ENCODE results near the gene PLA2G2D.

PLA2G2D gene

GRCh38 chr1:20083178-20083944 lies 36.0 kb downstream of the PLA2G2D start:
- FAIRE-seq: no peak

DNA sequence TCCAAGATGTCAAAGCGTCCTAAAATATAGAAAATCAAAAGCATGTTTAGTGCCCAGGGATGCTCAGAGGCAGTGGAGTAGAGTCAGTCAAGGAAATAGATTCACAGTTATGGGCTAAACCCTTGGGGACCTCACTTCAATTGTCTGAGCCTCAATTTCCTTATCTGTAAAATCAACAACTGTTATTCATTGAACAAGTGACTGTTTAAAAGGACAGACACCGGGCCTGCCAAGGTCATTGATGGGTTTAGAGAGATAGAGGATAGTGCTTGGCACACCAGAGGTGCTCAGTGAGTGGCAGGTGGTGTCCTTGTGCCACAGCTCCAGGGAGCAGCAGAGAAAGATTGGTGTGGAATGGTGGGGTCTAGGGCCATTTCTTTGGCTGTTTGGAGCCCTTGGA lies 36.6 kb downstream of the PLA2G2D start:
- no peak for FAIRE-seq

- no peak for FAIRE-seq
Measured at GRCh38 chr1:20081353-20081810, 38.0 kb downstream of the PLA2G2D start.

DNA sequence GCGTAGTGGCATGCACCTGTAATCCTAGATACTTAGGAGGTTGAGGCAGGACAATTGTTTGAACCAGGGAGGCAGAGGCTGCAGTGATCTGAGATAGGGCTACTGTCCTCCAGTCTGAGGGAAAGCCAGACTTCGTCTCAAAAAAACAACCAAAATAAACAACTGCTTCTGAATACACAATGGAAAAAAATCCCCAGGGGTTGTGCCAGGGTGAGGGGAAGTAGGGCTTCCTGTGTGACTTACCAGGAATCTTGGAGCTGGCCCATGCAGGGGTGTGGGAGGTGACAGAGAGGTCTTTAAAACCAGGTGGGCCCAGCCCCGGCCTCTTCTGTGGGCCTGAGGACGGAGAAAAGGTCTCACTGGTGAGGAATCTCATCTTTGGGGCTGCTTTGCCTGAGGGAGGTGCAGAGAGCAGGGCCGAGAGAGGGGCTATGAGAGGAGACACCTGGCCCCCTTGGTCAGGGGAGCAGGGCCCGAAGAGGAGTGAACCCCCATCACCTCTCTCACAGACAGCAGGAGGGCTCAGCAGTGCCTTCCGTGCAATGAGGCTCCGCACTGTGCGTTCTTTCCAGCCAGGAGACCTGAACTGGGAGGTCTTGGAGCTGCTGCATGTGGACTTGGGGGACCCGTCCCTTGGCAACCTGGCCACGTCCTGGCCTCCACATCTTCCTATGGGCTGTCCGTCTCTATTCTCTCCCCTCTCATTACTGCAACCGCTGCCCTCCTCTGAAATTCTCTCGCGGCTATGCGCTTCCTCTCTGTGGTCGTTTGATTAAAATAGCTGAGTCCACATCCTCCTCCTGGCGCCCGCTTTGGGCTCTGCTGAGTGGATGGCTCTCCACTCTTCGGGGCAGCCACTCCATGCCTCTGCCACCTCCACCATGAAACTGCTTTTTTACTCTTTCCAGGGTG lies 38.6 kb downstream of the PLA2G2D start:
- FAIRE-seq: no peak

- no peak for FAIRE-seq
Measured at GRCh38 chr1:20079661-20080305, 39.6 kb downstream of the PLA2G2D start.

DNA sequence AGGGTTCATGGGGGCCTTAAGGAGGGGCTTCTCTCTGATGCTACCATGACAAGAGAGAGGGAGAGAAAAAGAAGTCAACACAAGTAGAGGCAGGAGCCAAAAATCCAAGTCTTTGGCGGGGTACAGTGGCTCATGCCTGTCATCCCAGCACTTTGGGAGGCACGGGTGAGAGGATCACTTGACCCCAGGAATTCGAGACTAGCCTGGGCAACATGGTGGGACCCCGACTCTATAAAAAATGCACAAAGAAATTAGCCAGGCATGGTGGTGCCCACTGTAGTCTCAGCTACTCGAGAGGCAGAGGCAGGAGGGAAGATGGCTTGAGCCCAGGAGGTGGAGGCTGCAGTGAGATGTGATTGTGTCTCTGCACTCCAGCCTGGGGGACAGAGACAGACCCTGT lies 40.6 kb downstream of the PLA2G2D start:
- FAIRE-seq: no peak

GRCh38 chr1:20078171-20078651 lies 41.1 kb downstream of the PLA2G2D start:
- no peak for FAIRE-seq

DNA sequence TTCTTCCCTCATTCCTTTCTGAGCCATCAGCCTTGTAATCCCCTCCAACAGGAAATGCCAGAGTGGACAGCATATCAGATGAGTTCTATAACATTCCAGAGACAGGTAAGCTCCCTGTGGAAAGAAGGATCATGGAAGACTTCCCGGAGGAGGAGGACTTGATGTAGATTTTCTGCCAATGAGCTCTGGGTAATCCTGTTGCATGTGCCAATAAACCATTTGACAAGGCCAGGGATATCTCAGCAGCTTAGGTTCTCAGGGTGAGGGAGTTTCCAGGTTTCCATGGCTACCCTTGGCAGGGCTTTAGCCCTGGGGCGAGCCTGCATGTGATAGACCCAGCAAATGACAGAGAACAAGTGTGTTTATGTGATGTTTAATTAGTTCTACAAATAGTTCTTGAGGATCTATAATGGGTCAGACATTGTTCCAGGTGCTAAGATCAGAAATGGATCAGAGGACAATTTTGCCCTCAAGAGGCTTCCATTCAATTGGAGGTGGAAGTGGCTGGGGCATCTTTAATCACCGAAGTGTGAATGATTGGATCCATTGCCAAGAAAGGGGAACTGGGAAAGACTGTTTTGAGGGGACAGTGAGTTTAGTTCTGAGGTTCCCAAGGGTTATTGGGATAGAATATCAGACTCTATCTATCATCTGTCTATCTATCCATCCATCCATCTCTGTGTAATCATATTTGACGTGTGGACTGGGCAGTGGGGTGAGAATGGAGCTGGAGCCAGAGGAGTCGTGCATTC lies 42.5 kb downstream of the PLA2G2D start:
- no peak for FAIRE-seq

DNA sequence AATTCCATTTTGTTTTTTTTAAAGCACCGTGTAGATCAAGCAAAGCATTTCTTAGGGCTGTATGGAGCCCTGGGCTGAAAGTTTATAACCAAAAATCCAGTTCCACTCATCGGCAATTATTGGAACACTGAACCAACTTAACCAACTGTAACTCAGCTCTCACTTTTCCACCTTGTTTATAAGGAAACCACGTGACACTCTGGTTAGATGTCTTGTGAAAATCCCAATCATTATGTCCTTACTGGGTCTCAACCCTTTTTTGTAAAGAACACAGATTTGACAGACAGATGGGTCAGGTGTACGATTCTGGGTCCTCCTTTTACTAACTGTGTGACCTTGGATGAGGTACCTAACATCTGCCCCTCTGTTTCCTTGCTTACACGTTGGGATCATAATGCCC lies 43.1 kb downstream of the PLA2G2D start:
- FAIRE-seq: no peak

- no peak for FAIRE-seq
Measured at GRCh38 chr1:20075345-20075744, 44.0 kb downstream of the PLA2G2D start.

- no peak for FAIRE-seq
Measured at GRCh38 chr1:20074725-20075171, 44.6 kb downstream of the PLA2G2D start.

GRCh38 chr1:20074055-20074724 lies 45.1 kb downstream of the PLA2G2D start:
- no peak for FAIRE-seq

DNA sequence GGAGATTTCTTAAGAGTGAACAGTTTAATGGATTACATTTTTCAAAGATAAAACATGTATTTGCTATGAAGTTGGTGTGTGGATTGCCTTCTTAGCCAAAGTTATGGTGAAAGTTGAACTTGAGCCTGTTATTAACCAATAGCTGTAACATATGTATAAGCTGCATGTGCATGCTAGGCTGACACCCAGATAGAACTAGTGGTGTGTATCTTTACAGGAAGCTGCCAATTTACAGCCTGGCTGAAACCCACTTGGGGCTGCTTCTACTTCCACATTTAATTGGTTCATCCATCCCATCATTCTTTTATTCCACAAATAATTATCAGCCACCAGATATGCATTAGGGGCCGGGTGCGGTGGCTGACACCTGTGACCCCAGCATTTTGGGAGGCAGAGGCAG lies 46.1 kb downstream of the PLA2G2D start:
- no peak for FAIRE-seq

- no peak for FAIRE-seq
Measured at GRCh38 chr1:20072771-20073170, 46.6 kb downstream of the PLA2G2D start.

- no peak for FAIRE-seq
Measured at GRCh38 chr1:20071416-20071815, 47.9 kb downstream of the PLA2G2D start.

DNA sequence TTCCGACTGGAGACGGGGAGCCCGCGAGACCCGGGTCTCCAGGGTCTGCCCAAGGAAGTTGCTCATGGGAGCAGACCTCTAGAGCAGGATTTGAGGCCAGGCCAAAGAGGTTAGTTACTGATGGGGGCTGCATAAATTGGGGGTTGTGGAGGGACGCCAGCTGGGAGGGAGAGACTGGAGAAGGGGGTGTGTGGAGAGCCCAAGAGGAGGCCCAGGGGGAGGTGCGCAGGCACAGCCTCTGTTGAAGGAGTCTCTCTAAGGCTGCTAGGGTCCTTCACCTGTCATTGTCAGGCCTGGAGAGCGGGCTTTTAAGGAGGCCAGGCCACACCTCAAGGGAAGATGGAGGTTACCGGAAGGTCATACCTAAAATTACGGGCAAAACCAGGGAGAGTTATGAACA lies 49.0 kb downstream of the PLA2G2D start:
- FAIRE-seq: no peak

DNA sequence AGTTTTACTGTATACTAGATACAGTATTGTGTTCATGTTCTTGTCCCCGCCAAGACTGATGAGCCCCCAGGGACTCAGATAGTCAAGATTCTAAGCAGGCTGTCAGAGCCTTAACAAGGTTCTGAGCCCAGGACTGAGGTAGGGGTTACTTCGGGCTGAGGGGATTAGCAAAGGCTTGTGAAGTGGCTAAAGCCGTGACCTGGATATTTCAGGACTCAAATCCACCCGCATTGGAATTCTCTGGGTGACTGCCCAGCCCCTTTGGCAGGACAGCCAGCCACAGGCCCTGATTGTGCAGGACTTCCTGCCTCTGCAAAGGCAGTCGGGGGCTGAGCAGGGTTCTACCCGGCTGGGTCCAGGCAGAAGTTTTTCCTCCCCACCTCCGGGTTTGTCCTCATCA lies 49.5 kb downstream of the PLA2G2D start, which contains the start of gene PLA2G5:
Gene PLA2G5, plus strand, starts transcription at position 321 of the 400 bp plus-strand sequence. CDS start 14,637 bp downstream, outside the sequence.
- FAIRE-seq: no peak

DNA sequence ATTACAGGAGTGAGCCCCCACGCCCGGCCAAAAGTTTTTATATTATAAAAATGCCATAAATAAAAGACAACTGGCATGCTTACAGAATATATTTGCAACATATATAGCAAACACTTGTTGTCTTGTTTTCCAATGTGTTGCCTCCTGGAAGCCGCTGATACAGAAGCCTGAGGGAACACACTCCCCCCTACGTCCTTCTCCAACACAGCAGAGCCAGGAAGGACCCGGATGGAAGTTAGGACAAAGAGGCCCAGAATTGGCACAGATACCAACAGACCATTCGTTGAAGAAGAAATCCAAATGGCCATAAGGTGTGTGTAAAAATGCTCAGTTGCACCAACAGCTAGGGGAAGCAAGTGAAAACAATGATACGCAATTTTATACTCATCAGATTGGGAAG lies 50.6 kb downstream of the PLA2G2D start:
- no peak for FAIRE-seq

- FAIRE-seq: no peak
Measured at GRCh38 chr1:20063861-20064292, 55.5 kb downstream of the PLA2G2D start.
